Measurements from ENCODE around the gene BRAF.

Gene BRAF

GRCh38 chr7:140924821-140925421 is at the start of gene BRAF:
TSS of gene BRAF (minus strand) at chr7:140924929. CDS start at chr7:140924703, 226 bp downstream.
- Histone ChIP-seq H3K27me3 (ENCODE audit: insufficient read depth, low read length) (no peaks in the 10 kb centered on the region), H3K4me1 (ENCODE audit: insufficient read depth, low read length, severe bottlenecking) (peaks cover 36% of the 10 kb centered on the region), H3K9ac (ENCODE audit: low read length) (peak within 1 kb of the TSS; percentile 92), H4K20me1 (ENCODE audit: insufficient read depth, low read length) (no peaks in the 10 kb centered on the region; the same call in 1 of the 2 replicates), H3K9me3 (ENCODE audit: low read length) (no peaks in the 10 kb centered on the region), H3F3A (ENCODE audit: insufficient read depth, low read length) (peaks cover 10% of the 10 kb centered on the region; the same call in 1 of the 2 replicates), H3K9me2 (ENCODE audit: low read depth, low read length) (no peaks in the 10 kb centered on the region), H3K4me2 (ENCODE audit: low read length) (peak within 1 kb of the TSS; percentile 91), H3K4me3 (ENCODE audit: low read depth, low read length, poor library complexity, severe bottlenecking) (peak within 1 kb of the TSS; percentile 91), H3K79me2 (ENCODE audit: insufficient read depth, low read length) (peaks cover 43% of the 10 kb centered on the region), H3K27ac (ENCODE audit: low read depth, low read length, poor library complexity, severe bottlenecking) (peak within 1 kb of the TSS; percentile 69), H3K36me3 (ENCODE audit: insufficient read depth, low read length) (no peaks in the 10 kb centered on the region; the same call in 1 of the 2 replicates), H2AFZ (ENCODE audit: low read length) (peak within 1 kb of the TSS; percentile 97)
- no peak for TF ChIP-seq CTCF (IDR thresholded peaks at IDR 0.05; ENCODE audit: low read length)
- TF ChIP-seq EZH2 (IDR thresholded peaks at IDR 0.05; ENCODE audit: borderline replicate concordance, low read length) = no peak

GRCh38 chr7:140972876-140973829 is 48.4 kb upstream of the BRAF start:
- H3K27me3 ChIP-seq (ENCODE audit: insufficient read depth, low read length) = no peaks in the 10 kb centered on the region
- no peaks in the 10 kb centered on the region for H3K79me2 ChIP-seq (ENCODE audit: insufficient read depth, low read length)
- no peak overlapping the region for H2AFZ ChIP-seq (ENCODE audit: low read length)
- H3K9ac ChIP-seq (ENCODE audit: low read length) = no peak overlapping the region
- no peak overlapping the region for H3K4me2 ChIP-seq (ENCODE audit: low read length)
- peaks cover 3% of the 10 kb centered on the region; the same call in 1 of the 2 replicates for H3K9me2 ChIP-seq (ENCODE audit: low read depth, low read length)
- H3K27ac ChIP-seq (ENCODE audit: low read depth, low read length, poor library complexity, severe bottlenecking) = no peak overlapping the region
- no peaks in the 10 kb centered on the region for H3K36me3 ChIP-seq (ENCODE audit: insufficient read depth, low read length)
- TF ChIP-seq CTCF (IDR thresholded peaks at IDR 0.05; ENCODE audit: low read length) (no peak), EZH2 (IDR thresholded peaks at IDR 0.05; ENCODE audit: borderline replicate concordance, low read length) (no peak)
- no peak overlapping the region for H3K4me3 ChIP-seq (ENCODE audit: low read depth, low read length, poor library complexity, severe bottlenecking)
- H3K9me3 ChIP-seq (ENCODE audit: low read length) = no peaks in the 10 kb centered on the region
- H3K4me1 ChIP-seq (ENCODE audit: insufficient read depth, low read length, severe bottlenecking) = no peaks in the 10 kb centered on the region
- no peaks in the 10 kb centered on the region for H4K20me1 ChIP-seq (ENCODE audit: insufficient read depth, low read length)
- H3F3A ChIP-seq (ENCODE audit: insufficient read depth, low read length) = no peaks in the 10 kb centered on the region

- Histone ChIP-seq H3K9ac (ENCODE audit: low read length) (no peak overlapping the region), H3K4me1 (ENCODE audit: insufficient read depth, low read length, severe bottlenecking) (no peaks in the 10 kb centered on the region), H3K9me3 (ENCODE audit: low read length) (no peaks in the 10 kb centered on the region), H3K9me2 (ENCODE audit: low read depth, low read length) (peaks cover 3% of the 10 kb centered on the region; the same call in 1 of the 2 replicates), H3K27ac (ENCODE audit: low read depth, low read length, poor library complexity, severe bottlenecking) (no peak overlapping the region), H2AFZ (ENCODE audit: low read length) (no peak overlapping the region), H4K20me1 (ENCODE audit: insufficient read depth, low read length) (no peaks in the 10 kb centered on the region), H3K27me3 (ENCODE audit: insufficient read depth, low read length) (no peaks in the 10 kb centered on the region), H3K4me2 (ENCODE audit: low read length) (no peak overlapping the region), H3K36me3 (ENCODE audit: insufficient read depth, low read length) (no peaks in the 10 kb centered on the region), H3K79me2 (ENCODE audit: insufficient read depth, low read length) (no peaks in the 10 kb centered on the region), H3K4me3 (ENCODE audit: low read depth, low read length, poor library complexity, severe bottlenecking) (no peak overlapping the region), H3F3A (ENCODE audit: insufficient read depth, low read length) (no peaks in the 10 kb centered on the region)
- TF ChIP-seq CTCF (IDR thresholded peaks at IDR 0.05; ENCODE audit: low read length) = no peak
- TF ChIP-seq EZH2 (IDR thresholded peaks at IDR 0.05; ENCODE audit: borderline replicate concordance, low read length) = no peak
These were observed 47.6 kb upstream of the BRAF start for GRCh38 chr7:140972344-140972743.

Data from OCI-LY1 (cell line).